Gastrocnemius medialis (tissue), 4 donors: ENCODE results near the gene SSTR5. TPM values are rescaled to one million over a fixed set of nuclear protein-coding genes. Genes with fewer than 3 reads are reported as not detected.

Source experiments
- ATAC-seq, 2 donors: fragments of 150-250 bp; one replicate each; pipeline ENCODE4 v1.9.1; 2016
- DNase-seq, 2 donors: peaks; one replicate each; pipeline ENCODE4 v3.0.0-alpha.2; 2019
- H3K27ac ChIP-seq, 4 donors: fragments of 200-600 bp; sonication (generic); 1 replicate in 1 of 4; 2 replicates in 3 of 4; pipeline ENCODE4 v1.5.1; 2016 to 2018; ENCODE audit warnings: mild to moderate bottlenecking in 2 of 4, moderate library complexity in 1 of 4
- H3K27me3 ChIP-seq, 3 donors: fragments of 200-600 bp; sonication (generic) in 2 of 3; 1 replicate in 1 of 3; 2 replicates in 2 of 3; pipeline versions ENCODE4 v1.5.1 to v1.6.0; 2016 to 2019; ENCODE audit warnings: mild to moderate bottlenecking in 1 of 3, moderate library complexity in 1 of 3
- H3K36me3 ChIP-seq, 2 donors: fragments of 200-600 bp; sonication (generic) in 1 of 2; one replicate each; pipeline ENCODE4 v1.5.1; 2017 to 2018
- H3K4me1 ChIP-seq, 2 donors: fragments of 200-600 bp; sonication (generic) in 1 of 2; one replicate each; pipeline ENCODE4 v1.5.1; 2016 to 2017; ENCODE audit warnings: mild to moderate bottlenecking in 2 of 2
- H3K4me3 ChIP-seq, 4 donors: fragments of 200-600 bp; sonication (generic) in 3 of 4; 1 replicate in 1 of 4; 2 replicates in 3 of 4; pipeline ENCODE4 v1.5.1; 2016 to 2019; ENCODE audit warnings: mild to moderate bottlenecking in 2 of 4
- H3K9me3 ChIP-seq, 3 donors: fragments of 200-600 bp; sonication (generic) in 2 of 3; 1 replicate in 1 of 3; 2 replicates in 2 of 3; pipeline ENCODE4 v1.5.1; 2016 to 2019
- CTCF ChIP-seq, 5 experiments: fragments of 450-650 bp in 3 of 5; fragments of 200-600 bp in 2 of 5; sonication (generic) in 2 of 5; IDR thresholded peaks in 4 of 5; conservative IDR thresholded peaks in 1 of 5; 1 replicate in 4 of 5; 2 replicates in 1 of 5; pipeline ENCODE4 v1.5.1; 2016 to 2019; ENCODE audit warnings: antibody characterized with exemption in 5 of 5, mild to moderate bottlenecking in 3 of 5, moderate library complexity in 3 of 5
- POLR2A ChIP-seq, 2 donors: fragments of 450-650 bp; IDR thresholded peaks; one replicate each; pipeline ENCODE4 v1.6.1; 2017; ENCODE audit warnings: antibody characterized with exemption in 2 of 2, mild to moderate bottlenecking in 2 of 2, moderate library complexity in 2 of 2
- in situ Hi-C, 4 donors: fragments of 200-750 bp; cut with MboI; loops; one replicate each; pipeline versions ENCODE4 v1.15.0 to v1.8.0; 2017; ENCODE audit warnings: low sequenced_read_pairs in 4 of 4
- intact Hi-C: fragments of 100-400 bp; cut with DNase I; formaldehyde crosslinking; loops from one replicate; pipeline ENCODE4 v1.15.1; 2023; ENCODE audit warnings: low total_unique reads
- total RNA-seq, 4 donors: library from RNA; depleted of rRNA; stranded (reverse); fragments of >200 nt; gene quantifications; one replicate each; pipeline versions ENCODE4 v1.1.0 to v1.2.3, GENCODE V29; 2016

SSTR5 gene
- total RNA-seq, 4 donors from 2014 or later, result 0.24 to 1.3 (median 0.33) TPM; not detected in 1

GRCh38 chr16:1096169-1097082, 23.9 kb downstream of the SSTR5 start, which contains the start of gene C1QTNF8:
C1QTNF8 (minus strand) TSS chr16:1096244; CDS start chr16:1094922, 1,322 bp downstream.
- Histone ChIP-seq H3K27ac (peak within 1 kb of the TSS; percentile 84 to 93 (median 88)), H3K36me3 (no peaks in the 10 kb centered on the region), H3K4me3 (no peak within 1 kb of the TSS), H3K9me3 (no peaks in the 10 kb centered on the region), H3K4me1 (peaks cover 22% of the 10 kb centered on the region in 2 donors), H3K27me3 (no peaks in the 10 kb centered on the region)
- DNase-seq (no peak), ATAC-seq (no peak)
- intact Hi-C loops, result no loop called here
- in situ Hi-C loops, result no loop called here
- TF ChIP-seq POLR2A (IDR thresholded peaks at IDR 0.05) (no peak), CTCF (IDR thresholded peaks at IDR 0.05 in 4 of 5, conservative IDR thresholded peaks at IDR 0.05 in 1 of 5) (no peak)

- DNase-seq (no peak), ATAC-seq (peak; percentile 12 to 24)
- in situ Hi-C loops (no loop called here), intact Hi-C loops (no loop called here)
- H3K9me3 ChIP-seq, result no peaks in the 10 kb centered on the region
- H3K27me3 ChIP-seq, result no peaks in the 10 kb centered on the region
- TF ChIP-seq POLR2A (IDR thresholded peaks at IDR 0.05), result no peak
- TF ChIP-seq CTCF (IDR thresholded peaks at IDR 0.05 in 4 of 5, conservative IDR thresholded peaks at IDR 0.05 in 1 of 5), result no peak
- no peaks in the 10 kb centered on the region for H3K36me3 ChIP-seq
- no peak overlapping the region for H3K4me3 ChIP-seq
- H3K4me1 ChIP-seq, result peaks cover 22% of the 10 kb centered on the region in 2 donors
- peak overlapping the region; percentile 84 to 93 (median 88) for H3K27ac ChIP-seq
Measured at GRCh38 chr16:1097156-1097555, 24.6 kb downstream of the SSTR5 start.

GRCh38 chr16:1097800-1098199, 25.3 kb downstream of the SSTR5 start:
- Histone ChIP-seq H3K4me1 (peaks cover 22% of the 10 kb centered on the region in 2 donors), H3K4me3 (peak overlapping the region in 2 of 4 donors; percentile 20 to 29), H3K27me3 (no peaks in the 10 kb centered on the region), H3K27ac (peak overlapping the region; percentile 84 to 93 (median 88)), H3K9me3 (no peaks in the 10 kb centered on the region), H3K36me3 (no peaks in the 10 kb centered on the region)
- intact Hi-C loops (no loop called here), in situ Hi-C loops (no loop called here)
- DNase-seq (peak; percentile 89 to 96), ATAC-seq (peak; percentile 69 to 82)
- TF ChIP-seq POLR2A (IDR thresholded peaks at IDR 0.05), result peak; percentile 40 to 61
- no peak for TF ChIP-seq CTCF (IDR thresholded peaks at IDR 0.05 in 4 of 5, conservative IDR thresholded peaks at IDR 0.05 in 1 of 5)

- H3K27ac ChIP-seq, result peak overlapping the region; percentile 84 to 93 (median 88)
- ATAC-seq, result peak; percentile 52 to 62
Measured at GRCh38 chr16:1098266-1098991, 25.9 kb downstream of the SSTR5 start.

More at GRCh38 chr16:1098266-1098991, 25.9 kb downstream of the SSTR5 start:
- intact Hi-C loops, result no loop called here
- in situ Hi-C loops, result no loop called here
- no peak for TF ChIP-seq CTCF (IDR thresholded peaks at IDR 0.05 in 4 of 5, conservative IDR thresholded peaks at IDR 0.05 in 1 of 5)
- TF ChIP-seq POLR2A (IDR thresholded peaks at IDR 0.05), result no peak
- peak; percentile 31 to 72 for DNase-seq
- H3K4me3 ChIP-seq, result peak overlapping the region in 2 of 4 donors; percentile 20 to 29
- H3K4me1 ChIP-seq, result peaks cover 22 to 26% of the 10 kb centered on the region in 2 donors
- H3K9me3 ChIP-seq, result no peaks in the 10 kb centered on the region
- peaks cover 0 to 6% (median 5%) of the 10 kb centered on the region in 3 donors for H3K27me3 ChIP-seq
- no peaks in the 10 kb centered on the region for H3K36me3 ChIP-seq
